Calu3 (cell line): Measurements from ENCODE around the gene NRP2. TPM values are rescaled to one million over a fixed set of nuclear protein-coding genes. Genes with fewer than 3 reads are reported as not detected.

ENCODE experiments used
- BruUV-seq: library from RNA; stranded (reverse); fragments of 400-500 nt; replicated peaks from 2 replicates; lab custom pipeline; 2021; lab: Mats Ljungman, UMichigan
- CTCF ChIA-PET: fragments of 300-600 bp; sonication (Branson Sonifier 250); formaldehyde crosslinking; loops from one replicate; lab custom pipeline; 2022; ENCODE audit warnings: antibody characterized with exemption; lab: Charles Lee
- DNase-seq: peaks from one replicate; pipeline ENCODE4 v3.0.0; 2022
- H3K27ac Mint-ChIP-seq: one replicate; pipeline ENCODE4 v1.8.0; 2022; ENCODE audit warnings: mixed read lengths; ENCODE audit not compliant: unreplicated experiment
- H3K27me3 Mint-ChIP-seq: one replicate; pipeline ENCODE4 v1.8.0; 2022; ENCODE audit warnings: mixed read lengths; ENCODE audit not compliant: unreplicated experiment
- H3K36me3 Mint-ChIP-seq: one replicate; pipeline ENCODE4 v1.8.0; 2022; ENCODE audit warnings: mild to moderate bottlenecking, moderate library complexity, mixed read lengths; ENCODE audit not compliant: insufficient read depth, unreplicated experiment
- H3K4me1 Mint-ChIP-seq: one replicate; pipeline ENCODE4 v1.8.0; 2022; ENCODE audit warnings: mild to moderate bottlenecking, low read depth, mixed read lengths; ENCODE audit not compliant: unreplicated experiment
- H3K4me3 Mint-ChIP-seq: one replicate; pipeline ENCODE4 v1.8.0; 2022; ENCODE audit warnings: mild to moderate bottlenecking, low read depth, moderate library complexity, mixed read lengths; ENCODE audit not compliant: unreplicated experiment
- H3K9me3 Mint-ChIP-seq: one replicate; pipeline ENCODE4 v1.8.0; 2022; ENCODE audit warnings: low read depth, mixed read lengths; ENCODE audit not compliant: unreplicated experiment
- intact Hi-C: fragments of 100-400 bp; cut with micrococcal nuclease; formaldehyde crosslinking; loops from one replicate; pipeline ENCODE4 v1.10.0; 2022; ENCODE audit not compliant: unreplicated experiment
- total RNA-seq: library from RNA; stranded (reverse); gene quantifications from 2 replicates; pipeline ENCODE4 v1.2.3, GENCODE V29; 2022
- TF ChIP-seq, protein P1 (sequence below): fragments of 200-600 bp; IDR thresholded peaks from one replicate; pipeline ENCODE4 v1.8.0; 2022; ENCODE audit warnings: antibody characterized with exemption; ENCODE audit not compliant: unreplicated experiment

The NRP2 gene
- total RNA-seq, 1 experiment from 2014 or later, result 19.9 TPM

DNA sequence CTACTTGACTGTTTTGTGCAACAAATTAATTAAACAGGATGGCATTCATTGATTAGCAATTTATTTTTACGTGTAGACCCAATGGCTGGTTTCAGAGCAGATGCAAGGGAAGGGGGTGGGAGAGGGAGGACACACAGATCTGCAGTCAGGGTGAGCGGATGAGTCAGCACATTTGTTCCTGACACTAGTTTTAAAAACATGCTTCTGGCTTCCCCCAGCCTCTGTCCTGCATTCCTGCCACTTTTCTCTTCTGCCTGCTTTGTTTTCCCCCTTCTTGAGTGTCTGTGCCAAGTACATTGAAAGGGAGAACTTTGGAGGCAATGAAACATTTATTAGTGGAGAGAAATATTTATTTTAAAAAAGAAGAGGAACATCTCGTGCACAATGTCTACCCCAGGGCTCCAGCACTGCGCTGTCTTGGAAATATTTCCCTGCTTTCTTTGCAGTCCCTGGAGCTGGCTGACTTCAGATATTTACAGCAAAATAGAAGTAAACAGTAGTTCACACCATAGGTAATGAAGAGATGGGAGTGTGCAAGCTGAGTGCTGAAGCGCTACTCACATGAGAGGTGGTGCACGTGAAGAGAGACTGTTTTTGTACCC is 52.2 kb downstream of the NRP2 start:
- Mint-ChIP-seq H3K27ac (peak overlapping the region; percentile 33), H3K4me1 (no peaks in the 10 kb centered on the region), H3K4me3 (no peak overlapping the region), H3K9me3 (no peaks in the 10 kb centered on the region), H3K36me3 (no peaks in the 10 kb centered on the region), H3K27me3 (no peaks in the 10 kb centered on the region)
- CTCF ChIA-PET, result no interaction called here
- no peak for DNase-seq
- intact Hi-C loops, result no loop called here
- TF ChIP-seq, protein P1, sequence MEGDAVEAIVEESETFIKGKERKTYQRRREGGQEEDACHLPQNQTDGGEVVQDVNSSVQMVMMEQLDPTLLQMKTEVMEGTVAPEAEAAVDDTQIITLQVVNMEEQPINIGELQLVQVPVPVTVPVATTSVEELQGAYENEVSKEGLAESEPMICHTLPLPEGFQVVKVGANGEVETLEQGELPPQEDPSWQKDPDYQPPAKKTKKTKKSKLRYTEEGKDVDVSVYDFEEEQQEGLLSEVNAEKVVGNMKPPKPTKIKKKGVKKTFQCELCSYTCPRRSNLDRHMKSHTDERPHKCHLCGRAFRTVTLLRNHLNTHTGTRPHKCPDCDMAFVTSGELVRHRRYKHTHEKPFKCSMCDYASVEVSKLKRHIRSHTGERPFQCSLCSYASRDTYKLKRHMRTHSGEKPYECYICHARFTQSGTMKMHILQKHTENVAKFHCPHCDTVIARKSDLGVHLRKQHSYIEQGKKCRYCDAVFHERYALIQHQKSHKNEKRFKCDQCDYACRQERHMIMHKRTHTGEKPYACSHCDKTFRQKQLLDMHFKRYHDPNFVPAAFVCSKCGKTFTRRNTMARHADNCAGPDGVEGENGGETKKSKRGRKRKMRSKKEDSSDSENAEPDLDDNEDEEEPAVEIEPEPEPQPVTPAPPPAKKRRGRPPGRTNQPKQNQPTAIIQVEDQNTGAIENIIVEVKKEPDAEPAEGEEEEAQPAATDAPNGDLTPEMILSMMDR, result no peak
- no TSS peak for BruUV-seq

DNA sequence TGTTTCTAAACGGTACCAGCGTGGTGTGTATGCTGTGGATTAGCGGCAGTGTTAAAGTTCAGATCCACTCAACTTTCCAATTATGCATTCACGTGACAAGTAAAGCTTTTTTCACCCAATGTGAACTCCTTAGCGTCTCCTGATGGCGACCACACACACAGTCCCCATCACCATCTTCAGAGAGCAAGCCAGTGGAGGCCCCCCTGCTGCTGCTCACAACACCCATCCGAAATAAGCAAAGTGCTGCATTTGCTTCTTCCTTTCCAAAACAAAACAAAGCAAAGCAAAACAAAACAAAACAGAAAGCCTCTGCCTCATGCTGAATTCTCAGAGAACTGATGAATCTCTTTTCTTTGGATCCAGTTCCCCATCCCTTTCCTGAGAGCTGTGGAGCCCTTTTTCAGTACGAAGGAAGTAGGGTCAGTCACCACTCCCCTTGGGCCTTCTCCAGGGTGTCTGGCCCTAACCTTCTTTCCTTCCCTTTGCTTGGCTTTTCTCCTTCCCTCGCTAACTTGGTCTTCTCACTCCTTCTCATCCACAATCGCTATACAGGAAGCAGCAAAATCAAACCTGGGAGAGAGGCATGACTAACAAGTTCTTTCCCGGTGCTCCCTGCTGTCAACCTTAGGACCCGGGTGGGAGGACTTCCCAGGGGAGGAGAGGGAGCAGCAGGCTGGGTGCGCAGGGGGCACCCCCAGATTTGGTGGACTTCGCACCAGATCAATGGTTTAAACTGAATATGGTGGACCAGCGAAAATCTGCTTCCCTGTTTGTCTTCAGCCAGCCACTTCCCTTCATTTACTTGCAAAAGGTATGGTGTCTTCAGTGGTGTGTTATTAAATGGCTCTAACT is 56.0 kb downstream of the NRP2 start:
- no TSS peak for BruUV-seq
- Mint-ChIP-seq H3K4me1 (peaks cover 16% of the 10 kb centered on the region), H3K4me3 (no peak overlapping the region), H3K27me3 (no peaks in the 10 kb centered on the region), H3K36me3 (no peaks in the 10 kb centered on the region), H3K27ac (no peak overlapping the region), H3K9me3 (no peaks in the 10 kb centered on the region)
- DNase-seq, result no peak
- TF ChIP-seq, protein P1, result no peak
- intact Hi-C loops, result no loop called here
- CTCF ChIA-PET, result no interaction called here

DNA sequence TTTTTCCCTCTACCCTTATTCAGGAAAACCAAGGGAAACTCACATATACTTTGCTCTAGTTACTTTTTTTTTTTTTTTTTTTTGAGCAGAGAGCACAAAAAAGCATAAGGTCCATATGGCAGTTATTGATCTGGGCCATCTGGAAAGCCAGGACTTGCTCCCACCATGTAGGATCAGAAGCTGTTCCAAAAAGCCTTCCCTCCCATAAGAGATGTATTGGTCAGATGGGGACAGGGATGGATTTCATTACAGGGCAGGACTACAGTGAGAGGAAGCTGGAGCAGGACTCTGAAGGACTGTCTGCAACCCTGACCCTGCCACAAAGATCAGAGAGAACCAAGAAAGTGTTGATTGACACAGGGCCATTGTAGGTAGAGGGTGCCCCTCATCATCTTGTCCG is 57.3 kb downstream of the NRP2 start:
- H3K4me1 Mint-ChIP-seq, result peaks cover 16% of the 10 kb centered on the region
- intact Hi-C loops, result no loop called here
- no peak overlapping the region for H3K27ac Mint-ChIP-seq
- no peak for DNase-seq
- BruUV-seq, result no TSS peak
- H3K27me3 Mint-ChIP-seq, result no peaks in the 10 kb centered on the region
- no peak overlapping the region for H3K4me3 Mint-ChIP-seq
- TF ChIP-seq, protein P1, result no peak
- no peaks in the 10 kb centered on the region for H3K9me3 Mint-ChIP-seq
- no peaks in the 10 kb centered on the region for H3K36me3 Mint-ChIP-seq
- CTCF ChIA-PET, result no interaction called here

- Mint-ChIP-seq H3K9me3 (no peaks in the 10 kb centered on the region), H3K27ac (no peak overlapping the region), H3K4me1 (peaks cover 20% of the 10 kb centered on the region), H3K4me3 (no peak overlapping the region), H3K36me3 (no peaks in the 10 kb centered on the region), H3K27me3 (no peaks in the 10 kb centered on the region)
- intact Hi-C loops, result no loop called here
- CTCF ChIA-PET, result no interaction called here
- no TSS peak for BruUV-seq
- no peak for DNase-seq
- TF ChIP-seq, protein P1, result no peak
Observed at GRCh38 chr2:205740381-205740780, 58.1 kb downstream of the NRP2 start.
